Camera-type eye (tissue), 1 donor: Measurements from ENCODE around the gene CAVIN2. TPM values are rescaled to one million over a fixed set of nuclear protein-coding genes. Genes with fewer than 3 reads are reported as not detected.

Experiments used
- total RNA-seq: library from RNA; depleted of rRNA; stranded (reverse); fragments of >200 nt; gene quantifications from one replicate; pipeline ENCODE4 v1.2.3, GENCODE V29; 2014

Gene CAVIN2, protein sequence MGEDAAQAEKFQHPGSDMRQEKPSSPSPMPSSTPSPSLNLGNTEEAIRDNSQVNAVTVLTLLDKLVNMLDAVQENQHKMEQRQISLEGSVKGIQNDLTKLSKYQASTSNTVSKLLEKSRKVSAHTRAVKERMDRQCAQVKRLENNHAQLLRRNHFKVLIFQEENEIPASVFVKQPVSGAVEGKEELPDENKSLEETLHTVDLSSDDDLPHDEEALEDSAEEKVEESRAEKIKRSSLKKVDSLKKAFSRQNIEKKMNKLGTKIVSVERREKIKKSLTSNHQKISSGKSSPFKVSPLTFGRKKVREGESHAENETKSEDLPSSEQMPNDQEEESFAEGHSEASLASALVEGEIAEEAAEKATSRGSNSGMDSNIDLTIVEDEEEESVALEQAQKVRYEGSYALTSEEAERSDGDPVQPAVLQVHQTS
- total RNA-seq: 39.8 TPM

DNA sequence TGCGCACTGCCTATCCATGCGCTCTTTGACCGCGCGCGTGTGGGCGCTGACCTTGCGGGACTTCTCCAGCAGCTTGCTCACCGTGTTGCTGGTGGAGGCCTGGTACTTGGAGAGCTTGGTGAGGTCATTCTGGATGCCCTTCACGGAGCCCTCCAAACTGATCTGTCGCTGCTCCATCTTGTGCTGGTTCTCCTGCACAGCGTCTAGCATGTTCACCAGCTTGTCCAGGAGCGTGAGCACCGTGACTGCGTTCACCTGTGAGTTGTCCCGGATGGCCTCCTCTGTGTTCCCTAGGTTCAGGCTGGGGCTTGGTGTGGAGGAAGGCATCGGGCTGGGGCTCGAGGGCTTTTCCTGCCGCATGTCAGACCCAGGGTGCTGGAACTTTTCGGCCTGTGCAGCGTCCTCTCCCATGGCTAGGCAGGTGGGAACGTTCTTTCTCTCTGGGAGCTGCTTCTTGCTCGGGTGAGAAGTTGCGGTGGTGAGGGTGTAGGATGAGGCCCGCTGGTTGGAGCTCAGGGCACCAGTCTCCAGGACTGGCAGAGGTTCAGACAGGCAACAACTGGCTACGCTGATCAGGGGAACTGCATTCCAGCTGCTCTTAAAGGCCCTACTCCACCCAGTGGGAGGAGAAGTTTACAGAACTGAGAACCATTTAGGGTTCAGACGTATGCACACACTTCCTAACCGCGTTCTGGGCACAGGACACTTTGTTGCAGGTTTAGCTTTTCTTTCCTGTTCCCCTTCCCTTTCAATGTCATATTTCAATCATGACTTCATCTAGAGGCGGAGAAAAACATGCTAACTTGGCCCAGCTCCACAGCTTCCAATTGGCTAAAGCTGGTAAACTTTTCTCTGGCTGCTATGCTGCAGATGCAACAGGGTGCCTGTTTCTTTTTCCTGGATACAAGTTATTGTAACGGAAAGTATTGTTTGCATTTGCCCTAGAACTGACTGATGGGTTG lies at the start of gene CAVIN2:
Gene CAVIN2, minus strand, starts transcription at position 574 of the 962 bp plus-strand sequence. Its CDS starts 163 bp downstream, at position 411.

Other genes starting within 250 kb of the CAVIN2 start
- 9.5 TPM for gene NABP1, start 169.0 kb downstream of the CAVIN2 start, total RNA-seq